Measurements from ENCODE around the gene NUBP1.
"Not testable (repeated sequence)": the region's sequence is repeated elsewhere in the genome, so short reads cannot be mapped to it uniquely, and the experiment has no call there.

The NUBP1 gene

GRCh38 chr16:10743610-10744369, at the start of gene NUBP1:
NUBP1 (plus strand) TSS chr16:10743842; CDS start chr16:10743864, 22 bp downstream.
- peak; percentile 92 for DNase-seq

DNA sequence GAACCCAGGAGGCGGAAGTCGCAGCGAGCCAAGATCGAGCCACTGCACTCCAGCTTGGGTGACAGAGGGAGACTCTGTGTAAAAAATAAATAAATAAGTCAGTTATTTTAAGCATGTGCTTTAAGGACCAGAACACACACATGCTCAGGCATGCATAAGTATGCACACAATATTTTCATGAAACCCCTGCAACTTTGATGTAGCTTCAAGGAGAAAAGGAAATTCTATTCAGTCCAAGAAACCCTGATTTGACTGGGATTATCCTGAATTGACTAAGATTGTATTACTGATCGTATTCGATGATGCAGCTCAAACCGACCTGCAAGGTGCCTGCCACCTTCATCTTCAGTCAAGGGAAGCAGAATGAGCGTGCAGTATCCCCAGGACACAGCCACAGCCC, 49.8 kb upstream of the NUBP1 start:
- DNase-seq = no peak

GRCh38 chr16:10694306-10694705, 49.3 kb upstream of the NUBP1 start:
- DNase-seq = no peak

GRCh38 chr16:10694830-10695229, 48.8 kb upstream of the NUBP1 start, which contains the start of gene TEKT5:
TEKT5 (minus strand) TSS chr16:10694930; CDS start chr16:10694873, 57 bp downstream.
- no peak for DNase-seq

DNA sequence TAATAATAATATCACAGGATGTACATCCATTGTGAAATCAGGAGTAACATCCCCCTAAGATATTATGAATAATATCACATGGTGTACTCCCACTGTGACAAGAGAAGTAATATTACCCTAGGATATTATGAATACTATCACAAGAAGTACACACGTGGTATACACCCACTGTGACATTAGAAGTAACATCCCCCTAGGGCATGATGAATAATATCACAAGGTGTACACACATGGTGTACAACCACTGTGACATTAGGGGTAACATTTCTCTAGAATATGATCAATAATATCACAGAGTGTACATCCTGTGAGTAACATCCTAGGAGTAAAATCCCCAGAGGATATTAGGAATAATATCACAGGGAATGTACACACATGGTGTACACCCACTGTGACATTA, 43.9 kb upstream of the NUBP1 start:
- no peak for DNase-seq

DNA sequence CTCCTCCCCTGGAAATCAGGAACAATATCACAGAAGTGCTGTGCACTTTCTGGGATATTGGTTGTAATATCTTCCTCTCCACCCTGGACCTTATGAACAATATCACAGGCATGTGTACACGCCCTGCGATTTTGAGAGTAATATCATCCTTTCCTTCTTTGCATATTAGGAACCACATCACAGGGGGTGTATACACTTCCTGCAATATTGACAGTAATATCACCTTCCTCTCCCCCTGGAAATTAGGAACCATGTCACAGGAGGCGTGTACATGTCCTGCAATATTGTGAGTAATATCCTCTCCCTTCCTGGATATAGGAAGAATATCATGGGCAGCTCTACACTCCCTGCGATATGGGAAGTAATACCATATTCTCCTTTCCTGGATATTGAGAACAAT, 34.7 kb upstream of the NUBP1 start:
- no peak for DNase-seq

GRCh38 chr16:10728003-10728887, 15.4 kb upstream of the NUBP1 start:
- no peak for DNase-seq

GRCh38 chr16:10729104-10730048, 14.3 kb upstream of the NUBP1 start:
- no peak for DNase-seq

- no peak for DNase-seq
Measured at GRCh38 chr16:10731790-10732189, 11.9 kb upstream of the NUBP1 start.

DNA sequence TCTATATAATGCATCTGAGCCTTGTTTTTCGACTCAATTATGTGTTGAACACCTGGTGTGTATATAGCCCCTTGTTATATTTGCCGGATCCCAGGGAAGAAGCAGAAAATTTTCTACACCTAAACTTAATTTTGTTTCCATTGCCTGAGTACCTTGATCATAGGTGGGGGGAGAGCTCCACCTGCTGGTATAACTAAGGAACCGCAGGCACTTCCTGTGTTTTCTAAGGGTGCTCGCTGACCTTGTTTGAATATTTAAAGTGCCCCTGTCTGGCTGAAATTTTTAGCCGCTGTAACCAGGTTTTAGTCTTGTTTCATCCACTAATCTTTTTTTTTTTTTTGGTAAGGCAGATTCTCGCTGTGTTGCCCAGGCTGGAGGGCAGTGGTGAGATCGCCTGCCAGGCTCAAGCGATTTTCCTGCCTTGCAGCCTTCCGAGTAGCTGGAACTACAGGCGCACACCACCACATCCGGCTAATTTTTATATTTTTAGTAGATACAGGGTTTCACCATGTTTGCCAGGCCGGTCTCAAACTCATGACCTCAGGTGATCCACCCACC, 6.5 kb upstream of the NUBP1 start:
- DNase-seq = peak; percentile 65

- no peak for DNase-seq
Measured at GRCh38 chr16:10738231-10739077, 5.2 kb upstream of the NUBP1 start.

GRCh38 chr16:10740000-10740844, 3.4 kb upstream of the NUBP1 start:
- DNase-seq = no peak

- DNase-seq = no peak
Measured at GRCh38 chr16:10740845-10741208, 2.8 kb upstream of the NUBP1 start.

DNA sequence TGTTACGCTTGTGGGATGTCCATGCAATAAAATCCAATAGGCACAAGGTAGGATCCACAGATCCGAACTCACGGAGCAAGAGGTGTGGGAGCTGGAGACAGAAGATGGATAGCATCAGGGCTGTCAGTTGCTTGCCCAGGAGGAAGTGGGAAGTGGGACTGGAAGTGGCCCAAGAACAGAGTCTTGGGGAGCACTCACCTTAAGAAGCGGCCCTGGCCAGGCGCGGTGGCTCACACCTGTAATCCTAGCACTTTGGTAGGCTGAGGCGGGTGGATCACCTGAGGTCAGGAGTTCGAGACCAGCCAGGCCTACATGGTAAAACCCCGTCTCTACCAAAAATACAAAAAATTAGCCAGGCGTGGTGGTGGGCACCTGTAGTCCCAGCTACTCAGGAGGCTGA, 2.4 kb upstream of the NUBP1 start:
- DNase-seq = not testable (repeated sequence)

- DNase-seq = no peak
Measured at GRCh38 chr16:10741844-10742243, 1.8 kb upstream of the NUBP1 start.

DNA sequence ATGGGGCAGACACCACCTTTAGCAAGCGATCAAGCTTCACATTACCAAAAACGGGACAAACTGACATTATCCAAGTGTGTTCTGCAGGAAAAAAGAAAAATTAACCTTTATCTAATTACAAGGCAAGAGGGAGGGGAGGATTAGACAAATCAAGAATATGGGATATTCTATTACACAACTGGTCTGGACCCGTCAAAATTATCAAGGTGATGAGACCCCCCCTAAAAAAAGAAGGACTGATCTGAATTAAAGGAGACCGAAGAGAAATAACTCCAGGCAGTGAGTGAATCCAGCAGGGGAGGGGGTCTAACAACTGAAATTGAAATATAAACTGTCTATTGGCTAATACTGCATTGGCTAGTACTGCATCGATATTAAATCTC, 424 bp upstream of the NUBP1 start:
- DNase-seq = no peak

DNA sequence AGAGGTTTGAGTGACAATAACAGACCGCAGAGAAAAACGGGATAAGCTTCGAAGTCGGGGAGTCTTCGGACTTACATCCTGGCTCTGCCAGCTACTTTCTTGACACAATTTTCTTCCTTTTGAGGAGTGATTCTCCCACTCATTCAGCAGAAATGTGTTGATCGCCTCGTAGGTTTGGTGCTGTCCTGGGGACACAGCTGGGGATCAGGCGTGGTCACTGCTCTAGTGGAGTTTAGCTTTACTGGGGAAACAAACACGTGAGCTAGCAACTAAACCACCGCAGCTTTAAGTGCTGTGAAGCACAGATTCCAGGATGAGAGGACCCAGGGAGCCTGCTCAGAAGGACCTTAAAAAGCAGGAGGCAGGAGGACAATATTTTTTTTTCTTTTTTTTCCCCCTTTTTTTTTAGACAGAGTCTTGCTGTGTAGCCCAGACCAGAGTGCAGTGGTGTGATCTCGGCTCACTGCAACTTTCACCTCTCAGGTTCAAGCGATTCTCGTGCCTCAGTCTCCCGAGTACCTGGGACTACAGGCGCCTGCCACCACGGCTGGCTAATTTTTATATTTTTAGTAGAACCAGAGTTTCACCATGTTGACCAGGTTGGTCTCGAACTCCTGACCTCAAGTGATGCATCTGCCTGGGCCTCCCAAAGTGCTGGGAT, 858 bp downstream of the NUBP1 start:
- DNase-seq = no peak

DNA sequence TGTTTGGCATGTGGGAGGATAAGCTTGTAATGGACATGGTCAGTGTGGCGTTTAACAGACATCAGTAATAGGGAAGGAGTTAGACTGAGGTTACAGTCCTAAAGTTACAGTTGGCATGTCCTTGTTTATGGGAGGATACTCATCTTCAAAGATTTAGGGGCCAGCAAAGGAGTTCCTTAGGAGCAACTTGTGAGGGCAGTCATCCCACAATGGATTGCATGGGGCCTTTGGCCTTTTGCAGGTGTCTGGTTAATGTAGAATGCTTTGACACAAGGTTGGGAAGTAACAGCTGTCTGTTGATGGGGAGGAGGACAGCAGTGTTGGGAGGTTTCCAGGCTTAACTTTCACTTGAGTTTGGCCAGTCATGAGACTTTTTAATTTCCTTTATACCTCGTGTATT, 2.2 kb downstream of the NUBP1 start:
- DNase-seq = no peak

- DNase-seq = no peak
Measured at GRCh38 chr16:10750793-10751192, 7.2 kb downstream of the NUBP1 start.

- DNase-seq = no peak
Measured at GRCh38 chr16:10751291-10751697, 7.7 kb downstream of the NUBP1 start.
